Stimulated activated CD4-positive, alpha-beta T cell treated with anti-CD3 and anti-CD28 coated beads, Interleukin-15, amount 100 ng/mL, for 1 hour (primary cell): ENCODE results near the gene ARHGEF17.

ENCODE experiments used
- DNase-seq, 2 donors: peaks; one replicate each; pipeline ENCODE4 v3.0.0-alpha.2; 2020; ENCODE audit warnings: low read depth in 1 of 2, low spot score in 1 of 2

ARHGEF17 gene

DNA sequence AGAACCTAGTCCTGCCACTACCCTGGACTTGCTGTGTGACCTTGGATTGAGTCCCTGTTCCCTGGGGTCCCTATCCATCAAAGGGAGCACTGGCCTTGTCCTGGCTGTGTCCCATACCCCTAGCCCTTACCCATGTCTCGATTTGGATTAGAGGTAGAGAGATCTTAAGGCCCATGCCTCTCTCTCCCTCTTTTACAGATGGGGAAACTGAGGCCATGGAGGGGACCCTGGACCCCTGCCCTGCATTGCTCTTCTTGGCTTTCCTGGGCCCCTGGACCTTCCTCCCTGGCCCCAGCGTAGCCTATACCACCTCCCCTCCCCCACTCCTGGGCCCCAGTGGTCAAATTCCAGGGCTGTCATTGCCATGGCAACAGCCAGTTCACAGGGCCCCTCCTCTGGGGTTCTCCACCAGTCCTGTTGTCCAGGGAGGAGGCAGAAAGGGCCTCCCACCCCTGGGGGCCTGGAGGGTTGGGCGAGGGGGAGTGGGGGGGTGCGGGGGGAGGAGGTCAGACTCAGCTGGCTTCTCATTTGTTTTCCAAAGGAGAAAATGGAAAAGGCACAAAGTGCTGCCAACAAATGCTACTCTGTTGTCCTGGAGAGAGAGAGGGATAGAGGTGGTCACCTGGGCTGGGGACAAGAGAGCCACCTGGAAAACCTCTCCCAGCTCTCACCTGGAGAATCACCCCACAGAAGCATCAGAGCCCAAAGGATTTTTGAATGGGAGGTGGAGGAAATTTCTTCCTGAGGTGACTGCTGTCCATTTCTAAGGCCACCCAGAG is 23.3 kb downstream of the ARHGEF17 start:
- DNase-seq: no peak

DNA sequence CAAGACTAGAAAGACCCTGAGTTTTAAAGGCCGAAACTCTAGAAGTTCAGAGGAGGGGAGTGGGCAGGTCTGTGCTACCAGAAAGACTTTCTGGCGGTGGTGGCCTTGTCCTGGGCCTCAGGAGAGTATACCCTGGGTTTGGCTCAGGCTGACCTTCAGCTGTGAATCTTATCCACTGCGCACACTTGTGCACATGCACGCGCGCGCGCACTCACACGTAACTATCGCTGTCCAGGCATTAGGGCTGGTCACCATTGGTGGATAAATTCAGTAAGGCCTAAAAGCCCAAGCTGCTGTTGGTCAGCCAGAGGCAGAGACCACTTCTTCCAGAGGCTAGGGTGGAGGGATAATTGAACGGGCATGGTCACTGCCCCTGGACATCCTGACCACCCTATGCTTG is 25.1 kb downstream of the ARHGEF17 start:
- no peak for DNase-seq

DNA sequence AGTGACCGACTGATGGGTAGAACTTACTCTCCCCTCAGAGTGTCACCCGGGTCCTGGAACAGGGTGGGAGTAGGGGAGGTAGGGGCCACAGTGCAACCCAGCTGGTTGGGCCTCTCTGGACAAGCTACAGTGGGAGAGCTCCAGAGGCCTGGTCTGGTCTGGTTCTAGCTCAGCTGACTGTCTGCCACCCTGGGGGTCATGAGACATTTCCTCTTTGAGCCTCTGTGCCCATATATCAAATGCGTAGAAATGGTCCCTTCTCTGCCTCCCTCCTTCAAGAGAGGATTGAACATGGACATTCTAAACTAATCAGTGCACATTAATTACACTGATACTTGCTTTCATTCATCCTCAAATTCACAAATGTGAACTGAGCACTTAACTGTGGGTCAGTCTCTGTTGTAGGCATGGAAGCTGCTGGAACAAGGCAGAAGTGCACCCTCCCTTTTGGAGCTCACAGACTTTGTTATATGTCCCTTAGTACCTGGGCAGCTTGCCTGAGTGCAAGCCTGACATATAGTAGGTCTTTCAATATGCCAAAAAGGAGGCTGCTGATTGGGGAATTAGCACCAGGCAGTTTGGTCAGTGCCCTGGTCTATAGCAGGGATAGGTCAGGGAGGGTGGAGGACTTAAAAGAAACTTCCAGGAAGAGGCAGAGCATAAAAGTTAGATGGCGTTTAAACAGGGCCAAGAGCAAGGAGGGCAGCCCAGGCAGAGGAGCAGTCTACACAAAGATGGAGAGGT is 25.7 kb downstream of the ARHGEF17 start:
- DNase-seq: no peak

DNA sequence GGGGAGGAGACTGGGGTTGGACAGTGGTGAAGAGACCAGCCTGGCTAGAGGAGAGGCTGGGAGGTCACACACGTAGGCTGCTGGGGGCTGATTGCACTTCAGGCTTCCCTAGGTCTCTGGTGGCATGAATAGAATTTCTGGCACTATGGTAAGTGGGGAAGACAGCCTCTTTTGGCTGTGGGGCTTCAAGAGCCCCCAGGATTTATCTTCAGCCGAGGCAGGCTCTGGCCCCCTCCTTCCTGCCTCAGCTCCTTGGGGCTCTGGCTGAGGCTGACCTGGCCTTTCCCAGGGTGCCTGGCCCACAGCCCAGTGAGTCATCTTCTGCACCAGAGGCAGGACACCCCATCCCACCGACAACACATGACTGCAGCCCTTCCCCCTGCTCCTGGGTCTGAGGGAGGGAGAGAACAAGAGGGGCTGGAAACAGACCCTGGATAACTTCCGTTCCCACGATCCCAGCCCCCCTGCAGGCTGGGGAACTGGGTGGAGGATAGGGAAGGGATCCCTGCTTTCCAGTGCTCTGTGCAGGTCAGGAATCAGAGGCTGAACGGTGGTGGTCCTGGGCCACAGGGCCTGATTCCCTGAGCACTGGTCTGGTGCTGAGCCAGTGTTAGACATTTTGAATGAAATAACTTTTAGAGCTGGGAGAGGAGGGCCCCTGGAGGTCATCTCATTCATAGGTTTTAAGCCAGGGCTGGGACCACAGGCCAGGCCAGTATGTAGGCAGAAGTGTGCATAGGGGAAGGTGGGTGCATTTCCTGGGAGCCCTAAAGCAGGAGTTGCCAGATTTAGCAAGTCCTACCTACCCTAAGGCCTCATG is 26.5 kb downstream of the ARHGEF17 start:
- no peak for DNase-seq

DNA sequence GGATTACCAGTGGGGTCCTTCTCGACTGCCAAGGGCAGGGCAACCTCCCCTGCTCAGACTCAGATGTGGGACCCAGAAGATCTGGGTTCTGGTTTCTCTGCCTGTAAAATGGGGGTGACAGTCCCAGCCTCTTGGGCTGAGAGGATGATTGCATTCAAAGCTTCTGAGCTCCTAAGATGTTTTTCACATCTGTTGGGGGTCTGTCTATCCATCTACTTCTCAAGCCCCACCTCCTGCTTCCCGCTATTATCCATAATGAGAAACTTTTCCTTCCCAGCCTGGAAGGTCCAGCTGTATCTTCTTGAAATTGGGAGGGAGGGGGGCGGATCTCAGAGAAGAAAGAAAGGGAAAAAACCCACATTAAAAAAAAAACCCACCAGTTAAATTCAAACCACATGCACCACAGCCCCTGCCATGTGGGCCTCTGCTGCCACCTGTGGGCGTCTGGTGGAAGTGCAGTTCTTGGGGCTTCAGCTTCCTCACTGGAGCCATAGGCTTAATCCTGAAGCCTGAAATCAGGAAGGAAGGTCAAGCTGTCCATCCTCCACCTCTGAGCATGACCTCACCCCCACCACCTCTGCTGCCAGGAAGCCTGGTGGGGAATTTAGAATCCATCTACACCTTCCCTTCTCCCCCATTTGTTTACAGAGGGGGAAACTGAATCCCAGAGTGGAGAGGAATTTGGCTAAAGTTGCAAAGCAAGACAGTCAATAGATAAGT is 27.3 kb downstream of the ARHGEF17 start:
- DNase-seq: peak; percentile 49 to 74

DNA sequence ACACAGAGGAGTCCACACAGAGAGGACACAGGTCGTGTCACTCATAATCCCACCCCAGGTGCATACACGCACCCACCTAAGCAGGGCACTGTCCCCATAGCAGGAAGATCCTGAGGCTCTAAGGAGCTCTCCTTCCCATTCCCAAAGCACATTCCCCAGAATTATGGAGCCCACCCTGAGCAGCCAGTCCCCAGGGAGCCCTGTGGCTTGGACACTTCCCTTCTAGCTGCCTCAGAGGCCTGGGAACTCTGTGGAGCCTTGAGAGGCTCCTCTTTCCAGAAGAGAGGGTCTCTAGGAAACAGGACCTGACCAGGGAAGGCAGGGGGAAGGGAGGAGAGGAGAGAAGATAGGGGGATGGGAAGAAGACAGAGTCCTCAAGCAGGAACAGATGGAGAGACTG is 29.8 kb downstream of the ARHGEF17 start:
- no peak for DNase-seq

DNA sequence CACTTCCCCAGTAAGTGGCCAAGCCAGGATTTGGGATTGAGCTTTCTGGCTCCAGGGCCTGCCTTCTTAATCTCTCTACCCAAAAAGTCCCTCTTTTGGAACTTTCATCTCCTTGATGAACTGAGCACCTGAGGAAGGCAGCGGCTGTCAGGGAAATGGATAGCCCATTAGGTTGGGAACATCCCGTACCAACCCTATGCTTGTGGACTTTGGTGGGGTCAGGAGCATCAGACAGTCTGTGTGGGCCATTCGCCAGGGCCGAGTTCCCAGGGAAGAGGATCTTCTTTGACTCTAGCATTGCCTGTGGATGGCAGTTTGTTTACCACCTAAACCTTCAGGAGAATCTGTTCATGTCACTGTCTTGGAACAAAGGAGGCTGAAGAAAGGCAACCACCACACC is 30.2 kb downstream of the ARHGEF17 start:
- DNase-seq: no peak

DNA sequence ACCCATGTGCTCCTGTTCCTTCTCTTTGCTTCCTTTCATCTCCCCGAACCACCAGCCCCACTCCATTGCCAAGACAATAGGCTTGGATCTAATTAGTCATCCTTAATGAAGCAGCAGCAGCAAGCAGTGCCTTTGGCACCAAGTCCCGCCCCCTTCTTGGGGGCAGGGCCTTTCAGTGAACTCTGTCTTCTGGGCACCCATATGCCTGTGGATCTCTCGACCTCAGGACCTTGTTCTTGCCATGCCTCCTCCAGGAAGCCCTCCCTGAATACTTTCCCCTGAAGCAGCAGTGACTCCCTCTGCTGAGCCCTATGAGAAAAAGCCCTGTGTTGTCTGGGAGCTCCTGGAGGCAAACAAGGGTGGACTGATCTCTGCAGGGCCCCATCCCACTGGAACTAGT is 32.1 kb downstream of the ARHGEF17 start:
- no peak for DNase-seq

DNA sequence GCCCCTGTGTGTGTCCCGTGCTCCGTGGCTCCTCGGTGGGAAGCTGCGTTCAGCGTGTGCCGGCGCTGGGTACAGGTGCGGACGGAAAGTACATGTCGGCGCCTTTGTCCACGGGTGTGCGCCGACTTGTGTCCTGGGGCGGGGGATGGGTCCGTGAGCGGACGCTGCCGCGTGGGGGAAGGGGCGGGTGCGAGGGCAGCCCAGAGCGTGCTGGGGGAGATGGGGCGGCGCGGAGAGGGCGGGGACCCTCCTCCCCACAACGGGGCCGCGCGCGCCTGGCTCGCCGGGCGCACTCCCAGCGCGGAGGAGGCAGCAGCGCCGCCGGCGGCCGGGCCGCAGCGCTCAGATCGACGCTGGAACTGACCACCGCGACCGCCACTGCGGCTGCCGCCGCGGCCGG is 34.6 kb downstream of the ARHGEF17 start:
- no peak for DNase-seq

DNA sequence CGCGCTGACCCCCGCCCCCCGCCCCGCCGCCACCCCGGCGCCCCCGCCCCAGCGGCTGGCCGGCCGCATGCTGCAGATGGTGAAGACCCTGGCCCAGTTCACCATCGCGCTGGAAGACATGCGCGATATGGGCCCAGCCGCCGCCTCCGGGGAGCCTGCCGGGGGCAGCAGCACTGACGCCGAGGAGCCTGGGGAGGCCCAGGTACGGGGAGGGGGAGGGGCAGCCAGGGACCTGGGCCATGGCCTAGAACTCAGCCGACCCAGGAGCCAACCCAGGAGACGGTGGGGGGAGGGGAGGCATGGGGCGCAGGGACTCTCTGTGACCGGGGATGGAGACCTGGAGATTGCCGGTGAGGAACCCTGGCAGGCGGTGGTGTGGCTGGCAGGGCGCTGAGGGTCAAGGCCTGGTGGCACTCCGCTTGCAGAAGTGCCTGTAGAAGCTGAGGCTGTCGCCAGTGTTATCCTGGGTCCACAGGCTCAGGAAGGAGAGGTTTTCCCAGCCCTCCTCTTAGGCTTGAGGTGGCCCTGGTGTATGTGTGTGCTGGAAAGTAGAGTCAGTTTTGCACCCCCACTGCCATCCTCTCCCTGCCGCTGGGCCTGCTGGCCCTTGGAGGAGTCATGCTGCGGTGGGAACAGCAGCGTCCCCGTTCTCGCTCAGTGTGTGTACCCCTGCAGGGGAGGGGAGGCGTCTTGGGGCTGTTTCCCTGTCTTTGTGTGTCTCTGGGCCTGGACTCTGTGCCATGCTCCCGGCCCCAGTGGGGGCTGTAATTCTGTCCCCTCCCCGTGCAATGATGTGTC is 35.2 kb downstream of the ARHGEF17 start:
- DNase-seq: no peak

DNA sequence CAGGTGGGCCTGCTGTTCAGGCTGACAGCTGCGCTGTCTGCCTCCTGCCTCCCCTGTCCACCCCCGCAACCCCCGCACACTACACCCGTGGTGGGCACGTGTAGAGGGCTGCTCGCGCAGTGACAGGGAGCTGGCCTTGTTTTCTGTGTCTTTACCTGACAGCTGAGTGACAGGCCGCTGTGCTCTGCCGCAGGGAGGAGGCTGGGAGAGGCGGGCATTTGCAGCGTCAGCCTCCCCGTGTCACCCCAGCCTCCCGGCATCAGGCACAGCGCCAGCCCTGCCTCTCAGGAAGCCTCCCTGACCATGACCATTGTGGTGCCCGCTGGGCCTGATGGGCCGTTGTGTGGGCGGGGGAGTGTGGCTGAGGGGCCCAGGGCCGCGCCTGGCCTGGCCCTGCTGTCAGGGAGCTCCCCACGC is 36.1 kb downstream of the ARHGEF17 start:
- DNase-seq: no peak

DNA sequence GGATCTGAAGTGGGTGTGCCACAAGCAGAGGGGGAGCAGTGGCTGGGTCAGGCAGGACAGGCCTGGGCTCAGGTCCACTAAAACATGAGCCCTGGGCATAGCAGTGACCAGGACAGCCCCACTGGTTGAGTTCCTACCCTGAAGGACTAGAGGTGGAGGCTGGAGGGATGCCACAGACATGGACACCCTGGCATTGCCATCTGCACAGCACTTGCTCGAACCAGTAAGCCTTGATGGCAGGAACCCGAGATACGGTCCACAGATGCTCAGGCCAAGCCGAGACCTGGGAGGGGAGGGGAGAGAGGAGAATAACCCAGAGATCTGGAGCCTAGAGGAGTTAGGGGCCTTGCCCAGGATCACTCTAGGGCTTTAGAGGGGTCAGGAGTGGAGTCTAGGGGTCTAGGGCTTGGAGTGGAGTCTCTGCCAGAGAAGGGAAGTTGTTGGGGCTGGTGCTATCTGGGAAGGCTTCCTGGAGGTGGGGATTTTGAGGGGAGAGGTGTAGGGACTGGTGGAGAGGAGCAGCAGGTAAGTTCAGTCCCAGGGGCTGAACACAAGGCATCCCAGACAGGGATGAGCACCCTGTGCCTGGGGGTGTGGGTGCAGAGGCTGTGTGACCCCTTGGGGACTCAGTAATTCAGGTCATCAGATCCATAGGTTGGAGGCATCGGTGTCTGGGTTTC is 37.5 kb downstream of the ARHGEF17 start:
- DNase-seq: no peak

DNA sequence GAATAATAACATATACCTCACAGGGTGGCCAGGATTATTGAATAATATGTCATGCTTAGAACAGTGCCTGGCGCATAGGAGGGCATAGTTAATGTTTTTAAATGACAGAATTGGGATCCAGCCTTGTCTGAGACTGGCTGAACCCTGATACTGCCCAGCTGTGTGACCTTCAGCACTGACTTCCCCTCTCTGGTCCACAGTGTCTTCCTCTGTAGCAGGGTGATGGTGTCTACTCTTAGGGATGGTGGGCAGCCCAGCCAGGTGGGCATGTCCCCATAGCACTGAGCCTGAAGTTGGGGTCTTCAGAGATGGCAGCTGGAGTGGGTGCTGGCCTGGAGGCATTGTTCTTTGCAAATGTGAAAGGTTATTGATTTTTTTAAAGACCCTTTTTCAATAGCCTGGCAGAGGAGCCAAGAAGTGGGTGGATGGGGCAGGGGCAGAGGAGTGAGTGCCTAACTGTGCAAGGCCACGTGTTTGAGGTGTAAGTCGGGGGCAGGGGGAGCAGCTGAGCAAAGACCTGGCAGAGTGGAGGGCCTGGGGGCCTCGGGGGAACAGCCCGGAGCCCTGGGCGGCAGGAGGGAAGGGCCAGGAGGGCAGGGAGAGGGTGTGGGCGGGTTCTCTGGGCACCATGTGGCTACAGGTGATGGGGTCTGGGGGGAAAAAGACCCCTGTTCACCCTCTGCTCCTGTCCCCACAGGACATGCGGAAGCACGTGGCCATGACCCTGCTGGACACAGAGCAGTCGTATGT is 38.3 kb downstream of the ARHGEF17 start:
- no peak for DNase-seq

DNA sequence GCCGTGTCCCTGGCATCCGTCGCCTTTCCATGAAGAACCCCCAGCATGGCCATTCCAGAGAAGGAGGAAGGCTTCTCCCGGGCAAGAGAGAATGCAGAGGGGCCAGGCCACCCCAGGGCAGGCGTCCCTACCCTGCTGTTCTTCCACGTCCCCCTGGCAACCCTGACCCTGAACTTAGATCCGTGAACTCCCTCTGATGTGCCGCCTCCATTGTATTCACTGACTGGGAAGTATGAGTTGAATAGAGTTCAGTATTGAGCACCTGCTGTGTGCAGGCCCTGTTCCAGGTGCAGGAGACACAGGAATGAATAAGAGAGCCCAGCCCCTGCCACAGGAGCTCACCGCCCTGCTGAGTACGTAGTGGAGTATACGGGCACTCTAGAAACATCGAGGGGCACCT is 39.0 kb downstream of the ARHGEF17 start:
- no peak for DNase-seq

DNA sequence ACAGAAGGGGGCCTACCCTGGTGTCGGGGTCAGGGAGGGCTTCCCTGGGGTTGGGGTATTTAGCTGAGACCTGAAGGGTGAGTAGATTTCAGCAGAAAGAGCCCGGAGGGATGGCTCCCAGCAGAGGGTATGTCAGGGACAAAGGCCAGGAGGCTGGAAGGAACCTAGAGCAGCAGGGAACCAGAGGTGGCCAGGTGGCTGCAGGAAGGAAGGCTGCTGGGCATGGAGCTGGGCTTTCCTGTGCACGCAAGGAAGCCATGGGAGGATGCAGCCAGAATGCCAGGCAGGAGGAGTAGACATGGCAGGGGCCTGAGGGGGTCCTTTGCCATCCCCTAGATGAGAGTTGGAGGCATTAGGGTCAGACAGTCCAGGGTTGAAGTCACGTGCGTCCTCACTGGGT is 40.8 kb downstream of the ARHGEF17 start:
- DNase-seq: no peak

DNA sequence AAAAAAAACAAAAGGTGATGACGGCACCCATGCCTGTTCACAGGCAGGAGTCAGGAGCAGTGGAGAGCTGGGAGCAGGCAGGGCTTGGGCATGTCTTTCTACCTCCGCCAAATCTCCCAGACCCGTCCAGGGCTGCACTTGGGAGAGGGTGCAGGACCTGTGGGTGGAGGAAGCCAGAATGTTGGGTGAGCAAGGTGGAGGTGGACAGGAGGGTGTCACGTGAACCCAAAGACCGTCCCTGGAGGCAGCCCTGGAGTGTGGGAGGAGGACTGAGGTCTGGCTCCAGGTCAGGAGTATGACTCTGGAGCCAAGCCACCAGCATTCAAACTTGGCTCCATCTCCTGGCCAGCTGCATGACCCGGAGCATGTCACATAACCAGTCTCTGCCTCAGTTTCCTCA is 41.6 kb downstream of the ARHGEF17 start:
- DNase-seq: no peak

DNA sequence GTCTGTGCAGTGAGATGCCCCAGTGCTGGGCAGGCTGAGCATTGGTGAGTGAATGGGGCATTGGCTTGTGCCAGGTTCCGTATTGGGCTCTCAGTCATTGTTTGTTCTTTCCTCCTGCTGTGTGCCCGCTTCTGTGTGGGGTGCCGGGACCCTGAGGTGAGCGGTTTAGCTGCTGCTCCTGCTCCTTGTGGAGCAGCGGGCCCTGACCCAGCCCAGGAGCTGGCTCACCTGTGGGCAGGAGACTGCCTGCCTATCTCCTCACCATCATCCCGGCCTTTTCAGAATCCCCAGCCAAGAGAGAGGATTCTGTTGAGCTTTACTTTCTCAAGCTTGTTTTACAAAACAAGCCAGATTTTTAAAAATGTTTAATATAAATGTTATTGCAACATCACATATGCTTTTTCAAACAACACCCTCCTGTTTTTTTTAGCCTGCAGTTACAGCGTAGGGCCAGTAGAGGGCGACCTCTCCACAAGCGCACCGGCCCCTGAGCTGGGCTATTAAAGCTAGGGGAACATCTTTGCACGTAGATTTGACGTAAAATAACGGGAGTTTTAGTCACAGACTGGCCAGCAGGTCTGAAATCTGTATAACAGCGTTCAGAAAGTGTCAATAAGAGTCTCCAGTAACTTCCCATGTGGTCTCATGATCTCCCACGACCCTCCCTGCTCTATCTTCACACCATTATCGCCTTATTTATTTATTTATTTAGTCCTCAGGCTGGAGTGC is 43.0 kb downstream of the ARHGEF17 start:
- peak; percentile 27 to 32 for DNase-seq

DNA sequence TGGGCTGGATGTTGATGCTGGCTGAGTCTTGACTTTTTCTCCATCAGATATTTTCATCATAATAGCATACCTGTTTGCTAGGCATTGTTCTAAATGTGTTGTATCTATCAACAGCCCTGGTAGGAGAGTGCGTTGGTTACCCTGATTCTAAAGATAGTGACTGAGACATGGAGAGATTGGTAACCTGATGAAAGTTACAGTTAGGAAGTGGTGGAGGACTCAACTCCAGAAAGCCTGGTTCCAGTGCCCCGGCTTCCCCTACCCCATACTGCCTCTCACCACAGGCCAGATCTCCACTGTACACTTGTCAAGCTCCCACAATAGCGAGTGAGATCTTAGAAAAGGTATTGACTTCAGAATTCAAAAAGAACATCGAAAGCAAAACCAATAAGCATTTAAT is 45.3 kb downstream of the ARHGEF17 start:
- no peak for DNase-seq
